Astrocyte (in vitro differentiated cells and primary cell): ENCODE results near the gene DUSP23. TPM values are rescaled to one million over a fixed set of nuclear protein-coding genes. Genes with fewer than 3 reads are reported as not detected.

Source experiments
- DNase-seq: peaks from one replicate; pipeline ENCODE4 v3.0.0-alpha.2; 2010; ENCODE audit warnings: low read depth
- FAIRE-seq: peaks from 2 replicates; lab custom pipeline; 2011; peaks lifted over from hg19 to GRCh38; lab: Jason Lieb, UNC
- H2AFZ ChIP-seq: 2 replicates; pipeline ENCODE4 v1.6.0; 2012; ENCODE audit warnings: low read depth, low read length, inconsistent platforms
- H3K27ac ChIP-seq: 2 replicates; pipeline ENCODE4 v1.5.1; 2011; ENCODE audit warnings: low read depth, low read length, inconsistent platforms
- H3K27me3 ChIP-seq: 2 replicates; pipeline ENCODE4 v1.6.0; 2011; ENCODE audit warnings: low read length, inconsistent platforms; ENCODE audit not compliant: insufficient read depth
- H3K36me3 ChIP-seq: 2 replicates; pipeline ENCODE4 v1.5.1; 2011; ENCODE audit warnings: low read length, inconsistent platforms; ENCODE audit not compliant: insufficient read depth
- H3K4me1 ChIP-seq: 2 replicates; pipeline ENCODE4 v1.5.1; 2011; ENCODE audit warnings: low read length, inconsistent platforms; ENCODE audit not compliant: insufficient read depth
- H3K4me2 ChIP-seq: 2 replicates; pipeline ENCODE4 v1.6.0; 2012; ENCODE audit warnings: low read length, inconsistent platforms
- H3K4me3 ChIP-seq: 2 replicates; pipeline ENCODE4 v1.5.1; 2011; ENCODE audit warnings: low read depth, mild to moderate bottlenecking, low read length, inconsistent platforms; ENCODE audit not compliant: insufficient read depth
- H3K79me2 ChIP-seq: 2 replicates; pipeline ENCODE4 v1.6.0; 2012; ENCODE audit warnings: mild to moderate bottlenecking, low read length, inconsistent platforms; ENCODE audit not compliant: insufficient read depth
- H3K9ac ChIP-seq: 2 replicates; pipeline ENCODE4 v1.6.0; 2012; ENCODE audit warnings: mild to moderate bottlenecking, low read length, inconsistent platforms
- H3K9me3 ChIP-seq: 2 replicates; pipeline ENCODE4 v1.5.1; 2012; ENCODE audit warnings: low read depth, mild to moderate bottlenecking, low read length, inconsistent platforms; ENCODE audit not compliant: insufficient read depth
- H4K20me1 ChIP-seq: 2 replicates; pipeline ENCODE4 v1.6.0; 2012; ENCODE audit warnings: low read length, inconsistent platforms; ENCODE audit not compliant: insufficient read depth
- H3K27ac Mint-ChIP-seq: one replicate; pipeline ENCODE4 v1.8.0; 2021; ENCODE audit warnings: mild to moderate bottlenecking, mixed read lengths; ENCODE audit not compliant: unreplicated experiment
- H3K27me3 Mint-ChIP-seq: one replicate; pipeline ENCODE4 v1.8.0; 2021; ENCODE audit warnings: low read depth, mixed read lengths; ENCODE audit not compliant: unreplicated experiment
- H3K36me3 Mint-ChIP-seq: one replicate; pipeline ENCODE4 v1.8.0; 2021; ENCODE audit warnings: low read depth, mixed read lengths; ENCODE audit not compliant: unreplicated experiment
- H3K4me1 Mint-ChIP-seq: one replicate; pipeline ENCODE4 v1.8.0; 2021; ENCODE audit warnings: low read depth, mixed read lengths; ENCODE audit not compliant: unreplicated experiment
- H3K4me3 Mint-ChIP-seq: one replicate; pipeline ENCODE4 v1.8.0; 2021; ENCODE audit warnings: mild to moderate bottlenecking, moderate library complexity, mixed read lengths; ENCODE audit not compliant: unreplicated experiment
- H3K9me3 Mint-ChIP-seq: one replicate; pipeline ENCODE4 v1.8.0; 2021; ENCODE audit warnings: mild to moderate bottlenecking, mixed read lengths; ENCODE audit not compliant: unreplicated experiment
- CTCF ChIP-seq: IDR thresholded peaks from 2 replicates; pipeline ENCODE4 v1.5.1; 2011; ENCODE audit warnings: low read depth, mild to moderate bottlenecking, inconsistent platforms, low read length, moderate library complexity; ENCODE audit not compliant: insufficient read depth
- EZH2 ChIP-seq: IDR thresholded peaks from 2 replicates; pipeline ENCODE4 v1.6.1; 2012; ENCODE audit warnings: mild to moderate bottlenecking, low read length, inconsistent platforms; ENCODE audit not compliant: insufficient read depth
- total RNA-seq: library from RNA; stranded (reverse); gene quantifications from 2 replicates; pipeline ENCODE4 v1.2.1, GENCODE V29; 2021

DUSP23 gene
- total RNA-seq, 1 donor from 2014 or later, result 30.1 TPM

GRCh38 chr1:159828581-159829272, 48.0 kb downstream of the DUSP23 start:
- no peak for FAIRE-seq
- peaks cover 2% of the 10 kb centered on the region for H3K27me3 Mint-ChIP-seq

GRCh38 chr1:159829273-159829634, 48.5 kb downstream of the DUSP23 start:
- TF ChIP-seq EZH2, result no peak
- TF ChIP-seq CTCF, result peak; percentile 20
- no peak for DNase-seq
- Histone ChIP-seq H3K9ac (no peak overlapping the region), H3K4me1 (peaks cover 3% of the 10 kb centered on the region), H3K9me3 (no peaks in the 10 kb centered on the region), H3K4me3 (no peak overlapping the region), H3K4me2 (no peak overlapping the region), H3K79me2 (no peaks in the 10 kb centered on the region), H2AFZ (no peak overlapping the region), H3K36me3 (no peaks in the 10 kb centered on the region), H4K20me1 (no peaks in the 10 kb centered on the region), H3K27ac (no peak overlapping the region), H3K27me3 (no peaks in the 10 kb centered on the region)
- Mint-ChIP-seq H3K4me3 (peak overlapping the region; percentile 17), H3K36me3 (no peaks in the 10 kb centered on the region), H3K27ac (no peak overlapping the region), H3K9me3 (no peaks in the 10 kb centered on the region), H3K4me1 (peaks cover 58% of the 10 kb centered on the region), H3K27me3 (no peaks in the 10 kb centered on the region)
- no peak for FAIRE-seq

More at GRCh38 chr1:159828581-159829272, 48.0 kb downstream of the DUSP23 start:
- no peak overlapping the region for H2AFZ ChIP-seq
- no peak overlapping the region for H3K4me3 Mint-ChIP-seq
- H3K4me2 ChIP-seq, result no peak overlapping the region
- H3K36me3 ChIP-seq, result no peaks in the 10 kb centered on the region
- no peaks in the 10 kb centered on the region for H4K20me1 ChIP-seq
- H3K4me1 ChIP-seq, result peaks cover 3% of the 10 kb centered on the region
- H3K36me3 Mint-ChIP-seq, result no peaks in the 10 kb centered on the region
- H3K27me3 ChIP-seq, result peaks cover 3% of the 10 kb centered on the region
- H3K27ac Mint-ChIP-seq, result no peak overlapping the region
- H3K27ac ChIP-seq, result no peak overlapping the region
- TF ChIP-seq CTCF (no peak), EZH2 (no peak)
- H3K9me3 Mint-ChIP-seq, result no peaks in the 10 kb centered on the region
- DNase-seq, result no peak
- no peak overlapping the region for H3K4me3 ChIP-seq
- H3K9me3 ChIP-seq, result no peaks in the 10 kb centered on the region
- H3K4me1 Mint-ChIP-seq, result peaks cover 58% of the 10 kb centered on the region
- H3K9ac ChIP-seq, result no peak overlapping the region
- no peaks in the 10 kb centered on the region for H3K79me2 ChIP-seq

GRCh38 chr1:159829822-159830465, 49.2 kb downstream of the DUSP23 start:
- Mint-ChIP-seq H3K4me1 (peaks cover 53% of the 10 kb centered on the region), H3K9me3 (no peaks in the 10 kb centered on the region), H3K36me3 (no peaks in the 10 kb centered on the region), H3K27ac (peak overlapping the region; percentile 88), H3K4me3 (peak overlapping the region; percentile 16), H3K27me3 (peaks cover 2% of the 10 kb centered on the region)
- Histone ChIP-seq H2AFZ (peak overlapping the region; percentile 24), H3K36me3 (no peaks in the 10 kb centered on the region), H3K9me3 (no peaks in the 10 kb centered on the region), H3K4me1 (peaks cover 3% of the 10 kb centered on the region), H3K27ac (no peak overlapping the region), H3K4me3 (no peak overlapping the region), H3K9ac (no peak overlapping the region), H3K4me2 (no peak overlapping the region), H3K79me2 (no peaks in the 10 kb centered on the region), H3K27me3 (no peaks in the 10 kb centered on the region), H4K20me1 (no peaks in the 10 kb centered on the region)
- peak; percentile 52 for FAIRE-seq
- peak; percentile 69 for DNase-seq
- TF ChIP-seq EZH2, result no peak
